HepG2 (cell line): ENCODE data around the gene SEMA3F. TPM values are rescaled to one million over a fixed set of nuclear protein-coding genes. Genes with fewer than 3 reads are reported as not detected.

Source experiments
- ATAC-seq: fragments of 200-7000 bp; cut with Tn5 transposase; 3 replicates; pipeline ENCODE4 v1.9.1; 2020; ENCODE audit warnings: mild to moderate bottlenecking, moderate library complexity
- BruUV-seq: library from RNA; stranded (reverse); fragments of 400-500 nt; replicated peaks from 2 replicates; lab custom pipeline; 2021; lab: Mats Ljungman, UMichigan
- CTCF ChIA-PET: fragments of 300-600 bp; formaldehyde crosslinking; extraction: SDS; loops from one replicate; lab custom pipeline; 2021; ENCODE audit warnings: low total read pairs, inconsistent platforms, low intra/inter-chr PET ratio; lab: Yijun Ruan, JAX
- POLR2A ChIA-PET: fragments of 350-600 bp; sonication (Branson Sonifier 250); formaldehyde crosslinking; loops from one replicate; lab custom pipeline; 2020; ENCODE audit warnings: antibody characterized with exemption, inconsistent platforms; lab: Yijun Ruan, JAX
- DNase-seq: peaks from one replicate; pipeline ENCODE4 v3.0.0-alpha.2; 2015; ENCODE audit warnings: low spot score
- FAIRE-seq: peaks from 3 replicates; lab custom pipeline; 2011; peaks lifted over from hg19 to GRCh38; lab: Jason Lieb, UNC
- H2AFZ ChIP-seq: one replicate; pipeline ENCODE4 v1.6.1; 2011; ENCODE audit warnings: low read length, inconsistent platforms
- H3K27ac ChIP-seq: fragments of 300-600 bp; 3 replicates; pipeline ENCODE4 v1.8.0; 2011; ENCODE audit warnings: mixed run types, mild to moderate bottlenecking, mixed read lengths, low read length, inconsistent platforms; ENCODE audit not compliant: insufficient read depth; ENCODE audit errors: extremely low read length
- H3K27me3 ChIP-seq, 2 experiments: fragments of 200-600 bp in 1 of 2; 2 replicates in 1 of 2; 3 replicates in 1 of 2; pipeline versions ENCODE4 v1.6.0 to v1.8.0; 2011; ENCODE audit warnings: low read length in 2 of 2, mild to moderate bottlenecking in 2 of 2, moderate library complexity in 2 of 2, inconsistent platforms in 1 of 2; ENCODE audit not compliant: insufficient read depth in 2 of 2, control insufficient read depth in 1 of 2
- H3K36me3 ChIP-seq, 2 experiments: fragments of 200-600 bp in 1 of 2; replicated peaks in 1 of 2; 2 replicates in 1 of 2; 3 replicates in 1 of 2; pipeline versions ENCODE4 v1.5.1 to v1.8.0; 2011; ENCODE audit warnings: low read length in 2 of 2, inconsistent platforms in 1 of 2; ENCODE audit not compliant: insufficient read depth in 2 of 2, control insufficient read depth in 1 of 2
- H3K4me1 ChIP-seq: 2 replicates; pipeline ENCODE4 v1.5.1; 2012; ENCODE audit warnings: low read length, inconsistent platforms; ENCODE audit not compliant: insufficient read depth
- H3K4me2 ChIP-seq: 2 replicates; pipeline ENCODE4 v1.6.0; 2011; ENCODE audit warnings: low read depth, low read length, inconsistent platforms
- H3K4me3 ChIP-seq, 3 experiments: fragments of 200-600 bp in 1 of 3; sonication (generic), shearing (Covaris generic) in 1 of 3; replicated peaks in 1 of 3; 2 replicates each; pipeline ENCODE4 v1.5.1; 2011 to 2016; ENCODE audit warnings: low read length in 3 of 3, inconsistent platforms in 2 of 3, low read depth in 2 of 3, mild to moderate bottlenecking in 2 of 3, control low read depth in 1 of 3, mixed read lengths in 1 of 3; ENCODE audit not compliant: insufficient read depth in 1 of 3
- H3K79me2 ChIP-seq: one replicate; pipeline ENCODE4 v1.6.1; 2011; ENCODE audit warnings: low read length, inconsistent platforms; ENCODE audit not compliant: insufficient read depth
- H3K9ac ChIP-seq: 2 replicates; pipeline ENCODE4 v1.6.0; 2011; ENCODE audit warnings: mild to moderate bottlenecking, low read depth, low read length, inconsistent platforms; ENCODE audit not compliant: insufficient read depth
- H3K9me3 ChIP-seq: 2 replicates; pipeline ENCODE4 v1.5.1; 2012; ENCODE audit warnings: mild to moderate bottlenecking, low read length
- H4K20me1 ChIP-seq: 2 replicates; pipeline ENCODE4 v1.6.0; 2011; ENCODE audit warnings: inconsistent platforms, mild to moderate bottlenecking, low read length, moderate library complexity; ENCODE audit not compliant: insufficient read depth
- AGO2 ChIP-seq: fragments of 200-400 bp; formaldehyde crosslinking; optimal IDR thresholded peaks from 2 replicates; pipeline ENCODE3; 2017; ENCODE audit warnings: mild to moderate bottlenecking, low read depth, low read length, moderate library complexity
- ATRX ChIP-seq: sonication (generic); formaldehyde crosslinking; IDR thresholded peaks from 2 replicates; pipeline ENCODE4 v1.4.0; 2020; ENCODE audit warnings: missing genetic modification reagents, borderline replicate concordance
- GRHL1 ChIP-seq: sonication (generic); formaldehyde crosslinking; conservative IDR thresholded peaks from 2 replicates; pipeline ENCODE4 v1.8.0; 2022; ENCODE audit warnings: missing genetic modification reagents
- RBFOX2 ChIP-seq: fragments of 200-400 bp; formaldehyde crosslinking; IDR thresholded peaks from 2 replicates; pipeline ENCODE4 v1.6.1; 2017; ENCODE audit warnings: low read depth, mild to moderate bottlenecking, low read length
- RBM22 ChIP-seq: fragments of 200-400 bp; formaldehyde crosslinking; optimal IDR thresholded peaks from 2 replicates; pipeline ENCODE3; 2017; ENCODE audit warnings: mild to moderate bottlenecking, low read length, moderate library complexity
- WGBS: methylation state at CpG from one replicate; pipeline ENCODE4 v1.1.6; 2017; ENCODE audit warnings: low lambda C conversion rate; 5-methylcytosine and 5-hydroxymethylcytosine counted together
- in situ Hi-C: cut with HindIII; loops from 2 replicates; pipeline ENCODE4 v1.10.0; 2017; ENCODE audit warnings: low pct_unique_long_range_greater_than_20kb; ENCODE audit not compliant: extremely low pct_ligation_motif_present
- intact Hi-C: fragments of 100-400 bp; cut with micrococcal nuclease; formaldehyde crosslinking; loops from one replicate; pipeline ENCODE4 v1.10.0; 2022; ENCODE audit not compliant: unreplicated experiment
- polyA plus RNA-seq, 8 experiments: library from polyadenylated mRNA; depleted of rRNA in 3 of 8; stranded (reverse) in 7 of 8; unstranded in 1 of 8; fragments of >200 nt; fragmentation: Illumina TruSeq in 4 of 8; extraction: Trizol in 4 of 8; gene quantifications; 2 replicates each; pipeline versions ENCODE4 v1.2.1 to v1.2.3, GENCODE V29; 2011 to 2016; ENCODE audit warnings: low read depth in 4 of 8, missing spikeins in 1 of 8, mixed read lengths in 1 of 8; ENCODE audit not compliant: insufficient read depth in 1 of 8
- total RNA-seq, 5 experiments: library from RNA; depleted of rRNA; stranded (reverse); fragments of >200 nt; fragmentation: Illumina TruSeq; extraction: Trizol; gene quantifications; 2 replicates each; pipeline ENCODE4 v1.2.3, GENCODE V29; 2016; ENCODE audit warnings: low read depth in 1 of 5

The SEMA3F gene
- total and polyA plus RNA-seq, 2 of the 13 experiments (the other 11 are each of a cell fraction or from before 2014, with no cell fraction given): 7.6 to 17.2 TPM

- Histone ChIP-seq H3K9me3 (no peaks in the 10 kb centered on the region), H3K4me2 (no peak overlapping the region), H3K4me3 (no peak overlapping the region), H3K9ac (no peak overlapping the region), H2AFZ (no peak overlapping the region), H3K79me2 (no peaks in the 10 kb centered on the region), H3K4me1 (peaks cover 6% of the 10 kb centered on the region; the same call in 1 of the 2 replicates), H3K27ac (no peak overlapping the region), H3K36me3 (peaks cover 49 to 84% of the 10 kb centered on the region in 2 experiments), H3K27me3 (no peaks in the 10 kb centered on the region), H4K20me1 (peaks cover 2% of the 10 kb centered on the region; the same call in 1 of the 2 replicates)
- FAIRE-seq (no peak), DNase-seq (no peak), ATAC-seq (no peak)
- TF ChIP-seq AGO2 (peak; percentile 31), ATRX (CRISPR knock-in tag) (no peak)
- in situ Hi-C loops: no loop called here
- POLR2A ChIA-PET: no interaction called here
- BruUV-seq: no TSS peak
- intact Hi-C loops: no loop called here
- WGBS: 92% methylated on average over 6 of the region's 8 CpGs
- CTCF ChIA-PET: no interaction called here
These were observed 38.0 kb upstream of the SEMA3F start for GRCh38 chr3:50117120-50117519.

DNA sequence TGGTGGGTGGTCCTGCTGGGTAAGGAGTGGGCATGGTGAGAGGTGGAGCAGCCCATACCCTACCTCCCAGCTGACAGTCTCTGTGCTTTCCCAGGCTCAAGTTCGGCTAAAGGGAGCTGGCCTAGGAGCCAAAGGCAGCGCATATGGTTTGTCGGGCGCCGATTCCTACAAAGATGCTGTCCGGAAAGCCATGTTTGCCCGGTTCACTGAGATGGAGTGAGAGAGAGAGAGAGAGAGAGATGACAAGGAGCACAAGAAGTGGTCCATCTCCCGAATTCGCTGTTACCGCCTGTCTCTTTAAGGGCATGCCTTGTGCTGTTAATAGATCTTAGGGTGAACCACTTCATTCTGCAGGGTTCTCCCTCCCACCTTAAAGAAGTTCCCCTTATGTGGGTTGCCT is 36.9 kb upstream of the SEMA3F start:
- ChIA-PET CTCF (no interaction called here), POLR2A (interaction anchor here (0.9 kb wide), 1 partner anchor 11 kb away, joined by 3 read pairs; no protein-coding TSS in a partner anchor)
- Histone ChIP-seq H3K27me3 (no peaks in the 10 kb centered on the region), H3K9me3 (no peaks in the 10 kb centered on the region), H2AFZ (no peak overlapping the region), H4K20me1 (peaks cover 2% of the 10 kb centered on the region; the same call in 1 of the 2 replicates), H3K36me3 (peaks cover 42 to 73% of the 10 kb centered on the region in 2 experiments), H3K79me2 (no peaks in the 10 kb centered on the region), H3K4me3 (no peak overlapping the region), H3K4me1 (peaks cover 7% of the 10 kb centered on the region; the same call in 1 of the 2 replicates), H3K27ac (no peak overlapping the region), H3K9ac (no peak overlapping the region), H3K4me2 (no peak overlapping the region)
- TF ChIP-seq RBFOX2 (0 out of 2 replicates have a peak, but pooled peaks have one; percentile 8), RBM22 (peak; percentile 76), GRHL1 (CRISPR knock-in tag) (no peak)
- in situ Hi-C loops: no loop called here
- DNase-seq (no peak), FAIRE-seq (no peak), ATAC-seq (no peak)
- intact Hi-C loops: no loop called here
- 97% methylated on average over 10 of the region's 10 CpGs for WGBS
- no TSS peak for BruUV-seq
